ENCODE results near the gene EIF4B. TPM values are rescaled to one million over a fixed set of nuclear protein-coding genes. Genes with fewer than 3 reads are reported as not detected.

Gene EIF4B
- total and polyA plus RNA-seq, 2 of the 13 experiments (the other 11 are each of a cell fraction or from before 2014, with no cell fraction given): 416 to 548 TPM

DNA sequence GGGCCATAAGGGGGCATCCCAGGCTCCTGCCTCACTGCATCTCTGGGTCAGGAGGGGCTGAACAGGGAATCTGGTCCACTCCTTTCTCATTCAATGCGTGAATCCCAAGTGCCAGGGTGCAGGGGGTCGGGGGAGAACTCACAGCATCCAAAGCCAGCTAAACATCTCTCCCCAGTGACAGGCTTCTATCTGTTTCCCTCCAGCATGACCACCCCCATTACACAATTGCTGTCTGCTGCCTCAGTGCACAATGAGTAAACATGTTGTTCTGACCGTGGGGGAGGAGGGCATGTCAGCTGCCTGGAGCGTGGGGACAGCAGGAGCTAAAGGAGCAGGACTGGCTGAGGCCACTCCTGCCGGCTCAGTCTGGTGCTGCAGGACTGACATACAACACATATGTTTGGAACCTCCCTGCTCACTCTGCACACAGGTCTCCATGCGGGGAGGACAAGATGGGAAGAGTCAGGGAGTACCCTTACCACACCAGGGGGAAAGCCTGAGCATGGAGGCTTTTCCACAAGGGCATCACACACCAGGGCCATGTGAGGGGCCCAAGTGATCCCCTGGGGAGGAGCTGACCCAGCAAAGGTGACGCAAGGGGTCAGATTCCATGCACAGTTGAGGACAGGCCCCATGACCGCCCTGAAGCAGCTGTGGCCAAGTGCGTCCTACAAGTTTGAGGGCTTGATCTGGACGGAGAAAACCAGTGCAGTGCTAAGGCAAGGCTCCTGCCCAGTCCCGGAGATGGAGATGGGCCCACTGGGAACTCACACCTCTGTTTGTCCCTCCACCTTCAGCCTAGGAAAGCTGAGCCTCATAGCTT, 45.0 kb downstream of the EIF4B start (continued):
- TF ChIP-seq SCMH1 (CRISPR knock-in tag; IDR thresholded peaks at IDR 0.05; ENCODE audit: borderline replicate concordance) (no peak), ZNF251 (CRISPR knock-in tag; IDR thresholded peaks at IDR 0.05) (no peak), ZBED4 (CRISPR knock-in tag; IDR thresholded peaks at IDR 0.05; ENCODE audit: borderline replicate concordance) (no peak), EED (CRISPR knock-in tag; IDR thresholded peaks at IDR 0.05) (peak; percentile 85), ZNF20 (CRISPR knock-in tag; IDR thresholded peaks at IDR 0.05) (no peak), FOXJ3 (CRISPR knock-in tag; IDR thresholded peaks at IDR 0.05; ENCODE audit: borderline replicate concordance) (no peak), RNF2 (conservative IDR thresholded peaks at IDR 0.05; ENCODE audit: low read depth) (no peak), ZNF432 (CRISPR knock-in tag; IDR thresholded peaks at IDR 0.05; ENCODE audit: borderline replicate concordance) (no peak), ZNF510 (CRISPR knock-in tag; IDR thresholded peaks at IDR 0.05; ENCODE audit: low read depth) (no peak), USF2 (IDR thresholded peaks at IDR 0.05; ENCODE audit: low read depth, low read length) (no peak), USF2 (CRISPR knock-in tag; IDR thresholded peaks at IDR 0.05; ENCODE audit: borderline replicate concordance) (0 out of 2 replicates have a peak, but pooled peaks have one; percentile 25), DNMT3B (CRISPR knock-in tag; conservative IDR thresholded peaks at IDR 0.05) (no peak), NAIF1 (CRISPR knock-in tag; IDR thresholded peaks at IDR 0.05; ENCODE audit: borderline replicate concordance) (no peak), ZNF333 (CRISPR knock-in tag; IDR thresholded peaks at IDR 0.05; ENCODE audit: borderline replicate concordance) (no peak), ZSCAN29 (CRISPR knock-in tag; conservative IDR thresholded peaks at IDR 0.05) (no peak), PBX3 (CRISPR knock-in tag; IDR thresholded peaks at IDR 0.05; ENCODE audit: borderline replicate concordance) (no peak), ZNF354B (CRISPR knock-in tag; IDR thresholded peaks at IDR 0.05) (no peak), ZNF180 (CRISPR knock-in tag; IDR thresholded peaks at IDR 0.05; ENCODE audit: borderline replicate concordance, low read depth) (no peak), ZNF136 (CRISPR knock-in tag; IDR thresholded peaks at IDR 0.05; ENCODE audit: low read depth) (no peak), RAD21 (CRISPR knock-in tag; IDR thresholded peaks at IDR 0.05) (no peak)
- TF ChIP-seq, protein P1, sequence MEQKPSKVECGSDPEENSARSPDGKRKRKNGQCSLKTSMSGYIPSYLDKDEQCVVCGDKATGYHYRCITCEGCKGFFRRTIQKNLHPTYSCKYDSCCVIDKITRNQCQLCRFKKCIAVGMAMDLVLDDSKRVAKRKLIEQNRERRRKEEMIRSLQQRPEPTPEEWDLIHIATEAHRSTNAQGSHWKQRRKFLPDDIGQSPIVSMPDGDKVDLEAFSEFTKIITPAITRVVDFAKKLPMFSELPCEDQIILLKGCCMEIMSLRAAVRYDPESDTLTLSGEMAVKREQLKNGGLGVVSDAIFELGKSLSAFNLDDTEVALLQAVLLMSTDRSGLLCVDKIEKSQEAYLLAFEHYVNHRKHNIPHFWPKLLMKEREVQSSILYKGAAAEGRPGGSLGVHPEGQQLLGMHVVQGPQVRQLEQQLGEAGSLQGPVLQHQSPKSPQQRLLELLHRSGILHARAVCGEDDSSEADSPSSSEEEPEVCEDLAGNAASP (CRISPR knock-in tag; IDR thresholded peaks at IDR 0.05; ENCODE audit: borderline replicate concordance): no peak; the same call in 1 of the 2 replicates
